Measurements from ENCODE around the gene SLC2A5.

The SLC2A5 gene

GRCh38 chr1:9065213-9065751 is 4.2 kb downstream of the SLC2A5 start:
- no peak for DNase-seq (ENCODE audit: low spot score)

- DNase-seq (ENCODE audit: low spot score) = no peak
Observed at GRCh38 chr1:9062846-9063245, 6.6 kb downstream of the SLC2A5 start.

- DNase-seq (ENCODE audit: low spot score) = no peak
Observed at GRCh38 chr1:9062021-9062471, 7.4 kb downstream of the SLC2A5 start.

GRCh38 chr1:9061252-9061960 is 8.0 kb downstream of the SLC2A5 start:
- DNase-seq (ENCODE audit: low spot score) = no peak

GRCh38 chr1:9059891-9060744 is 9.3 kb downstream of the SLC2A5 start:
- DNase-seq (ENCODE audit: low spot score) = no peak

- DNase-seq (ENCODE audit: low spot score) = no peak
Observed at GRCh38 chr1:9058465-9058864, 11.0 kb downstream of the SLC2A5 start.

- DNase-seq (ENCODE audit: low spot score) = no peak
Observed at GRCh38 chr1:9057851-9058250, 11.6 kb downstream of the SLC2A5 start.

- DNase-seq (ENCODE audit: low spot score) = no peak
Observed at GRCh38 chr1:9052272-9053049, 17.0 kb downstream of the SLC2A5 start.

- no peak for DNase-seq (ENCODE audit: low spot score)
Observed at GRCh38 chr1:9051379-9051778, 18.1 kb downstream of the SLC2A5 start.

GRCh38 chr1:9050803-9051202 is 18.6 kb downstream of the SLC2A5 start:
- no peak for DNase-seq (ENCODE audit: low spot score)

GRCh38 chr1:9048551-9048950 is 20.9 kb downstream of the SLC2A5 start:
- DNase-seq (ENCODE audit: low spot score) = no peak

- DNase-seq (ENCODE audit: low spot score) = no peak
Observed at GRCh38 chr1:9047019-9047418, 22.4 kb downstream of the SLC2A5 start.

GRCh38 chr1:9045861-9046510 is 23.4 kb downstream of the SLC2A5 start:
- no peak for DNase-seq (ENCODE audit: low spot score)

- DNase-seq (ENCODE audit: low spot score) = no peak
Observed at GRCh38 chr1:9044236-9044635, 25.2 kb downstream of the SLC2A5 start.

- no peak for DNase-seq (ENCODE audit: low spot score)
Observed at GRCh38 chr1:9042272-9042671, 27.2 kb downstream of the SLC2A5 start.

GRCh38 chr1:9041116-9041779 is 28.2 kb downstream of the SLC2A5 start:
- no peak for DNase-seq (ENCODE audit: low spot score)

GRCh38 chr1:9040659-9041030 is 28.8 kb downstream of the SLC2A5 start:
- no peak for DNase-seq (ENCODE audit: low spot score)

GRCh38 chr1:9039761-9040658 is 29.4 kb downstream of the SLC2A5 start:
- no peak for DNase-seq (ENCODE audit: low spot score)

- DNase-seq (ENCODE audit: low spot score) = no peak
Observed at GRCh38 chr1:9038881-9039760, 30.3 kb downstream of the SLC2A5 start.
